Epidermal melanocyte (primary cell): ENCODE measurements around the gene TOP2B.

Source experiments
- DNase-seq: peaks from one replicate; pipeline ENCODE4 v3.0.0; 2011; ENCODE audit warnings: low spot score; ENCODE audit not compliant: insufficient read length

TOP2B gene

GRCh38 chr3:25621087-25621486, 43.6 kb downstream of the TOP2B start:
- DNase-seq, result no peak

GRCh38 chr3:25620493-25620892, 44.2 kb downstream of the TOP2B start:
- DNase-seq, result no peak

- no peak for DNase-seq
Measured at GRCh38 chr3:25619382-25619781, 45.3 kb downstream of the TOP2B start.

- DNase-seq, result no peak
Measured at GRCh38 chr3:25618028-25618427, 46.7 kb downstream of the TOP2B start.

GRCh38 chr3:25611193-25611592, 53.5 kb downstream of the TOP2B start:
- DNase-seq, result no peak

GRCh38 chr3:25610779-25611178, 53.9 kb downstream of the TOP2B start:
- no peak for DNase-seq

GRCh38 chr3:25610167-25610566, 54.5 kb downstream of the TOP2B start:
- no peak for DNase-seq

GRCh38 chr3:25604107-25604805, 60.5 kb downstream of the TOP2B start:
- DNase-seq, result no peak

- DNase-seq, result no peak
Measured at GRCh38 chr3:25603703-25604102, 61.0 kb downstream of the TOP2B start.

- DNase-seq, result no peak
Measured at GRCh38 chr3:25597535-25598101, 67.1 kb downstream of the TOP2B start.

- DNase-seq, result no peak
Measured at GRCh38 chr3:25594007-25594502, 70.7 kb downstream of the TOP2B start.

- DNase-seq, result no peak
Measured at GRCh38 chr3:25593001-25593400, 71.7 kb downstream of the TOP2B start.

GRCh38 chr3:25592510-25592968, 72.2 kb downstream of the TOP2B start:
- DNase-seq, result no peak

GRCh38 chr3:25589783-25590258, 74.9 kb downstream of the TOP2B start:
- DNase-seq, result peak; percentile 64

GRCh38 chr3:25589104-25589782, 75.5 kb downstream of the TOP2B start:
- no peak for DNase-seq

GRCh38 chr3:25588441-25589103, 76.1 kb downstream of the TOP2B start:
- DNase-seq, result no peak

- no peak for DNase-seq
Measured at GRCh38 chr3:25587975-25588374, 76.7 kb downstream of the TOP2B start.

- no peak for DNase-seq
Measured at GRCh38 chr3:25587526-25587925, 77.2 kb downstream of the TOP2B start.

GRCh38 chr3:25587094-25587493, 77.6 kb downstream of the TOP2B start:
- DNase-seq, result no peak

GRCh38 chr3:25586553-25586952, 78.2 kb downstream of the TOP2B start:
- no peak for DNase-seq

- DNase-seq, result no peak
Measured at GRCh38 chr3:25586167-25586505, 78.6 kb downstream of the TOP2B start.
